GM12801 (cell line): Measurements from ENCODE around the gene BAIAP3.

ENCODE experiments used
- CTCF ChIP-seq: IDR thresholded peaks from one replicate; pipeline ENCODE4 v1.5.1; 2011; ENCODE audit warnings: control low read depth; ENCODE audit not compliant: insufficient read length; ENCODE audit errors: extremely low read depth

The BAIAP3 gene

GRCh38 chr16:1335996-1336395 is 2.6 kb downstream of the BAIAP3 start:
- TF ChIP-seq CTCF = no peak

GRCh38 chr16:1336619-1337018 is 3.2 kb downstream of the BAIAP3 start:
- no peak for TF ChIP-seq CTCF

DNA sequence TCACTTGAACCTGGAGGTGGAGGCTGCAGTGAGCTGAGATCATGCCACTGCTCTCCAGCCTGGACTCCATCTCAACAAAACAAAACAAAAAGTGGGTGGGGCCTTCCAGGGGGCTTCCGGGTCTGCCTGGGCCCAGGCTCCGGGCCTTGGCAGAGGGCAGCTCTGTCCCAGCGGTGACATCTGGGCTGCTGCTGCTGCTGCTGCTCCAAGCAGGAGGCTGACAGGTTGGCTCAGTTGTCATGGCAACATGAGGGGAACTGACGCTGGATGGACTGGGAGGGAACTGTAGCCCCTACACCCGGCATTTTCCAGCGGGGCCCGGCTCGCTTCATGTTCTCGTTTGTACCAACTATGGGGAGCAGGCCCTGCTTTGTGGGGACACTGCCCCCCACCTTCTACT is 4.0 kb downstream of the BAIAP3 start:
- TF ChIP-seq CTCF = no peak

DNA sequence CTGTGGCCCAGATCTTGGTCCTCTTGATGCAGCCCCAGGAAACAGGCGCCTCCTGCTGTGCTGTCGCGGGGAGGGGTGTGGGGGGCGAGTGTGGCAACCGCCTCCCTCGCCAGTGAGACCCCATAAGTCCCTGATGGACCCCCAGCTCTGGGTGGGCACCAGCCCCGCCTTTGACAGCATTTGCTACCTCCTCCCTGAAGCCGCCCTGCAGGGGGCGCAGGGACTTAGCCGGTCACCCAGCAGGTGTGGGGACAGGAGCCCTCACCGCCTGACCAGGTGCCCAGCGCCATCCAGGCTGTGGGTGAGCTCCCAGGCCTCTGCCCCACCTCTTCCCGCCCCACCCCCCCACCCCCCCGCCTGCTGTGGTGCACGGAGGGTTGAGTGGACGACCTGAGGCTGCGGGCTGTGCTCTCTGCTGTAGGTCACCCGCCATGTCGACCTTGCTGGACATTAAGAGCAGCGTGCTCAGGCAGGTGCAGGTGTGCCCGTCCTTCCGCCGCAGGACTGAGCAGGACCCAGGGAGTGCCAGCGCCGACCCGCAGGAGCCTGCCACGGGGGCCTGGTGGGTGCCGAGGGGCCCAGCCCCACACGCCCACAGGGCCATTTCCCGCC is 4.8 kb downstream of the BAIAP3 start:
- no peak for TF ChIP-seq CTCF

DNA sequence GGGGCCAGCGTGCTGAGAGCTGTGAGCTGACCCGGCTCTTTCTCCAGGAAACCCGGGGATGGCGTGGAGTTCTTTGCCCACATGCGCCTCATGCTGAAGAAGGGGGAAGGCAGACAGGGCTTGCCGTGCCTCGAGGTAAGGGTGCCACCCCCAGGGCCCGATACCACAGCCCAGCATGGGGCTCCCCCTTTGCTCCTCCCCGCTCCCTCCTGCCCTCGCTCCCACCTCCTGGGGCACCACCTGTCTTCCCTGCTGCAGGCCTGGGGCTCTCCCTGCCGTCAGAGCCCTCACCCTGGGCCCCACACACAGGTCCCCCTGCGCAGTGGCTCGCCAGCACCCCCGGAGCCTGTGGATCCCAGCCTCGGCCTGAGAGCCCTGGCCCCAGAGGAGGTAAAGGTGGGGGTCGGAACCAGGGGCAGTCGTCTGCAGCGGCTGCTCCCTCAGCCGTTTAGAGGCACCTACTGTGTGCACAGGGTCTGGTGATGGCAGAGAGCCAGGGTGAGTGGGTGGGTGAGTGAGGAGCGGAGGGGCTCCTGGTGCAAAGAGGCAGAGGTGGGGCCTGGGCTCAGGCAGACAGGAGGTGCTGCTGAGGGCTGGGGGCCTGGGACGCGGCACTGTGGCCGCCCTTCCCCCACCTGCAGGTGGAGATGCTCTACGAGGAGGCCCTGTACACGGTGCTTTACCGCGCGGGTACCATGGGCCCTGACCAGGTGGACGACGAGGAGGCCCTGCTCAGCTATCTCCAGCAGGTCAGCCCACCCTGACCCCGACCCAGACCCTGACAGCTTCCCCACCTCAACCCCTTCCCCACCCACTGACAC is 5.6 kb downstream of the BAIAP3 start:
- no peak for TF ChIP-seq CTCF

GRCh38 chr16:1340730-1341494 is 7.5 kb downstream of the BAIAP3 start:
- no peak for TF ChIP-seq CTCF
